Measurements from ENCODE around the gene CRYBG1.

The CRYBG1 gene

GRCh38 chr6:106477146-106477545 is 116.6 kb downstream of the CRYBG1 start:
- peak; percentile 25 for DNase-seq
- in situ Hi-C loops (cut with MboI; ENCODE audit: low pct_unique_long_range_greater_than_20kb, low sequenced_read_pairs): no loop called here

- no peak for DNase-seq
- in situ Hi-C loops (cut with MboI; ENCODE audit: low pct_unique_long_range_greater_than_20kb, low sequenced_read_pairs): no loop called here
These were observed 117.3 kb downstream of the CRYBG1 start for GRCh38 chr6:106477790-106478189.

- no peak for DNase-seq
- in situ Hi-C loops (cut with MboI; ENCODE audit: low pct_unique_long_range_greater_than_20kb, low sequenced_read_pairs): no loop called here
These were observed 125.7 kb downstream of the CRYBG1 start for GRCh38 chr6:106486236-106486635.

GRCh38 chr6:106488494-106489370 is 128.2 kb downstream of the CRYBG1 start:
- no peak for DNase-seq
- in situ Hi-C loops (cut with MboI; ENCODE audit: low pct_unique_long_range_greater_than_20kb, low sequenced_read_pairs): no loop called here

GRCh38 chr6:106490030-106490429 is 129.5 kb downstream of the CRYBG1 start:
- no peak for DNase-seq
- in situ Hi-C loops (cut with MboI; ENCODE audit: low pct_unique_long_range_greater_than_20kb, low sequenced_read_pairs): no loop called here

- in situ Hi-C loops (cut with MboI; ENCODE audit: low pct_unique_long_range_greater_than_20kb, low sequenced_read_pairs): no loop called here
- DNase-seq: no peak
These were observed 129.9 kb downstream of the CRYBG1 start for GRCh38 chr6:106490436-106490835.

GRCh38 chr6:106490974-106491373 is 130.5 kb downstream of the CRYBG1 start:
- no peak for DNase-seq
- in situ Hi-C loops (cut with MboI; ENCODE audit: low pct_unique_long_range_greater_than_20kb, low sequenced_read_pairs): no loop called here

- in situ Hi-C loops (cut with MboI; ENCODE audit: low pct_unique_long_range_greater_than_20kb, low sequenced_read_pairs): no loop called here
- no peak for DNase-seq
These were observed 134.5 kb downstream of the CRYBG1 start for GRCh38 chr6:106495014-106495413.

GRCh38 chr6:106496823-106497222 is 136.3 kb downstream of the CRYBG1 start:
- in situ Hi-C loops (cut with MboI; ENCODE audit: low pct_unique_long_range_greater_than_20kb, low sequenced_read_pairs): no loop called here
- DNase-seq: no peak

GRCh38 chr6:106501960-106502371 is 141.4 kb downstream of the CRYBG1 start:
- in situ Hi-C loops (cut with MboI; ENCODE audit: low pct_unique_long_range_greater_than_20kb, low sequenced_read_pairs): no loop called here
- no peak for DNase-seq

- in situ Hi-C loops (cut with MboI; ENCODE audit: low pct_unique_long_range_greater_than_20kb, low sequenced_read_pairs): no loop called here
- DNase-seq: no peak
These were observed 142.0 kb downstream of the CRYBG1 start for GRCh38 chr6:106502559-106502958.

GRCh38 chr6:106508277-106508676 is 147.8 kb downstream of the CRYBG1 start:
- DNase-seq: no peak
- in situ Hi-C loops (cut with MboI; ENCODE audit: low pct_unique_long_range_greater_than_20kb, low sequenced_read_pairs): no loop called here

- in situ Hi-C loops (cut with MboI; ENCODE audit: low pct_unique_long_range_greater_than_20kb, low sequenced_read_pairs): no loop called here
- no peak for DNase-seq
These were observed 148.3 kb downstream of the CRYBG1 start for GRCh38 chr6:106508834-106509233.

- in situ Hi-C loops (cut with MboI; ENCODE audit: low pct_unique_long_range_greater_than_20kb, low sequenced_read_pairs): no loop called here
- no peak for DNase-seq
These were observed 149.0 kb downstream of the CRYBG1 start for GRCh38 chr6:106509420-106510089.

- peak; percentile 62 for DNase-seq
- in situ Hi-C loops (cut with MboI; ENCODE audit: low pct_unique_long_range_greater_than_20kb, low sequenced_read_pairs): no loop called here
These were observed 149.8 kb downstream of the CRYBG1 start for GRCh38 chr6:106510090-106510970.

- no peak for DNase-seq
- in situ Hi-C loops (cut with MboI; ENCODE audit: low pct_unique_long_range_greater_than_20kb, low sequenced_read_pairs): no loop called here
These were observed 151.0 kb downstream of the CRYBG1 start for GRCh38 chr6:106511288-106512047.

- no peak for DNase-seq
- in situ Hi-C loops (cut with MboI; ENCODE audit: low pct_unique_long_range_greater_than_20kb, low sequenced_read_pairs): no loop called here
These were observed 151.8 kb downstream of the CRYBG1 start for GRCh38 chr6:106512048-106512967.

GRCh38 chr6:106512968-106513574 is 152.6 kb downstream of the CRYBG1 start:
- in situ Hi-C loops (cut with MboI; ENCODE audit: low pct_unique_long_range_greater_than_20kb, low sequenced_read_pairs): no loop called here
- DNase-seq: no peak

All from KBM-7 (cell line).